Subcutaneous abdominal adipose tissue (tissue), 5 donors: ENCODE measurements around the gene GRID1.

Source experiments
- H3K27ac ChIP-seq: one replicate; pipeline ENCODE4 v1.7.0; 2013; ENCODE audit warnings: low read depth, mild to moderate bottlenecking, inconsistent platforms, low read length, moderate library complexity
- H3K27me3 ChIP-seq, 5 donors: one replicate each; pipeline ENCODE4 v1.7.0; 2013; ENCODE audit warnings: low read length in 5 of 5, inconsistent platforms in 1 of 5; ENCODE audit not compliant: control insufficient read depth in 5 of 5, insufficient read depth in 4 of 5
- H3K36me3 ChIP-seq, 5 donors: one replicate each; pipeline ENCODE4 v1.7.0; 2013; ENCODE audit warnings: low read length in 5 of 5; ENCODE audit not compliant: control insufficient read depth in 5 of 5, insufficient read depth in 5 of 5
- H3K4me1 ChIP-seq, 5 donors: one replicate each; pipeline ENCODE4 v1.7.0; 2013; ENCODE audit warnings: low read length in 5 of 5, mild to moderate bottlenecking in 3 of 5, moderate library complexity in 1 of 5; ENCODE audit not compliant: control insufficient read depth in 5 of 5, insufficient read depth in 5 of 5
- H3K4me3 ChIP-seq, 5 donors: one replicate each; pipeline ENCODE4 v1.7.0; 2013; ENCODE audit warnings: low read length in 5 of 5, low read depth in 1 of 5
- H3K9ac ChIP-seq, 5 donors: one replicate each; pipeline ENCODE4 v1.7.0; 2013; ENCODE audit warnings: low read length in 5 of 5, mild to moderate bottlenecking in 4 of 5, moderate library complexity in 3 of 5
- H3K9me3 ChIP-seq, 5 donors: one replicate each; pipeline ENCODE4 v1.7.0; 2013; ENCODE audit warnings: low read length in 5 of 5; ENCODE audit not compliant: control insufficient read depth in 5 of 5
- donor health status: healthy.
- donor health status: healthy.
- donor health status: healthy.
- donor health status: healthy.
- donor health status: healthy.

Gene GRID1

GRCh38 chr10:85900487-85900886 lies 466.1 kb downstream of the GRID1 start:
- Histone ChIP-seq H3K9me3 (no peaks in the 10 kb centered on the region), H3K4me1 (no peaks in the 10 kb centered on the region), H3K4me3 (no peak overlapping the region), H3K27me3 (no peaks in the 10 kb centered on the region), H3K9ac (no peak overlapping the region), H3K27ac (no peak overlapping the region), H3K36me3 (no peaks in the 10 kb centered on the region)

- no peaks in the 10 kb centered on the region for H3K36me3 ChIP-seq
- H3K4me1 ChIP-seq: no peaks in the 10 kb centered on the region
- H3K27me3 ChIP-seq: no peaks in the 10 kb centered on the region
- no peaks in the 10 kb centered on the region for H3K9me3 ChIP-seq
- H3K4me3 ChIP-seq: no peak overlapping the region
- H3K9ac ChIP-seq: no peak overlapping the region
- H3K27ac ChIP-seq: no peak overlapping the region
Observed at GRCh38 chr10:85900061-85900460, 466.5 kb downstream of the GRID1 start.

- Histone ChIP-seq H3K9me3 (no peaks in the 10 kb centered on the region), H3K27ac (no peak overlapping the region), H3K9ac (no peak overlapping the region), H3K4me3 (no peak overlapping the region), H3K36me3 (no peaks in the 10 kb centered on the region), H3K27me3 (no peaks in the 10 kb centered on the region), H3K4me1 (no peaks in the 10 kb centered on the region)
Observed at GRCh38 chr10:85891472-85891871, 475.1 kb downstream of the GRID1 start.

GRCh38 chr10:85888559-85888958 lies 478.0 kb downstream of the GRID1 start:
- Histone ChIP-seq H3K36me3 (no peaks in the 10 kb centered on the region), H3K27me3 (no peaks in the 10 kb centered on the region), H3K4me1 (no peaks in the 10 kb centered on the region), H3K4me3 (no peak overlapping the region), H3K27ac (no peak overlapping the region), H3K9me3 (no peaks in the 10 kb centered on the region), H3K9ac (no peak overlapping the region)

- H3K36me3 ChIP-seq: no peaks in the 10 kb centered on the region
- no peaks in the 10 kb centered on the region for H3K4me1 ChIP-seq
- no peaks in the 10 kb centered on the region for H3K27me3 ChIP-seq
- no peak overlapping the region for H3K4me3 ChIP-seq
- H3K27ac ChIP-seq: no peak overlapping the region
- H3K9me3 ChIP-seq: no peaks in the 10 kb centered on the region
- no peak overlapping the region for H3K9ac ChIP-seq
Observed at GRCh38 chr10:85888004-85888403, 478.6 kb downstream of the GRID1 start.

GRCh38 chr10:85874208-85874607 lies 492.4 kb downstream of the GRID1 start:
- Histone ChIP-seq H3K9ac (no peak overlapping the region), H3K9me3 (peaks cover 0 to 3% (median 0%) of the 10 kb centered on the region in 5 donors), H3K27ac (no peak overlapping the region), H3K4me1 (no peaks in the 10 kb centered on the region), H3K4me3 (no peak overlapping the region), H3K36me3 (no peaks in the 10 kb centered on the region), H3K27me3 (no peaks in the 10 kb centered on the region)

GRCh38 chr10:85873063-85873462 lies 493.5 kb downstream of the GRID1 start:
- Histone ChIP-seq H3K27me3 (no peaks in the 10 kb centered on the region), H3K36me3 (no peaks in the 10 kb centered on the region), H3K27ac (no peak overlapping the region), H3K9ac (no peak overlapping the region), H3K4me1 (no peaks in the 10 kb centered on the region), H3K9me3 (peaks cover 0 to 3% (median 0%) of the 10 kb centered on the region in 5 donors), H3K4me3 (no peak overlapping the region)

- Histone ChIP-seq H3K4me3 (no peak overlapping the region), H3K4me1 (peaks cover 0 to 5% (median 0%) of the 10 kb centered on the region in 5 donors), H3K27me3 (no peaks in the 10 kb centered on the region), H3K27ac (no peak overlapping the region), H3K36me3 (no peaks in the 10 kb centered on the region), H3K9ac (no peak overlapping the region), H3K9me3 (no peaks in the 10 kb centered on the region)
Observed at GRCh38 chr10:85868627-85869499, 497.7 kb downstream of the GRID1 start.

GRCh38 chr10:85864868-85865526 lies 501.6 kb downstream of the GRID1 start:
- no peak overlapping the region for H3K27ac ChIP-seq
- H3K36me3 ChIP-seq: no peaks in the 10 kb centered on the region
- no peak overlapping the region for H3K4me3 ChIP-seq
- H3K9ac ChIP-seq: no peak overlapping the region
- peaks cover 0 to 5% (median 0%) of the 10 kb centered on the region in 5 donors for H3K4me1 ChIP-seq
- H3K9me3 ChIP-seq: no peaks in the 10 kb centered on the region
- H3K27me3 ChIP-seq: no peaks in the 10 kb centered on the region

GRCh38 chr10:85864173-85864549 lies 502.4 kb downstream of the GRID1 start:
- peaks cover 0 to 5% (median 0%) of the 10 kb centered on the region in 5 donors for H3K4me1 ChIP-seq
- no peaks in the 10 kb centered on the region for H3K9me3 ChIP-seq
- no peak overlapping the region for H3K9ac ChIP-seq
- no peak overlapping the region for H3K4me3 ChIP-seq
- H3K27me3 ChIP-seq: no peaks in the 10 kb centered on the region
- no peak overlapping the region for H3K27ac ChIP-seq
- no peaks in the 10 kb centered on the region for H3K36me3 ChIP-seq
